SH-SY5Y (cell line): ENCODE results near the gene CAPN14.

ENCODE experiments used
- GATA2 ChIP-seq: IDR thresholded peaks from 2 replicates; pipeline ENCODE4 v1.6.1; 2011; ENCODE audit warnings: mild to moderate bottlenecking, low read depth, low read length
- GATA3 ChIP-seq: IDR thresholded peaks from 2 replicates; pipeline ENCODE4 v1.6.1; 2011; ENCODE audit warnings: low read depth, mild to moderate bottlenecking, low read length, moderate library complexity

- TF ChIP-seq GATA3 (no peak), GATA2 (no peak)
Observed at GRCh38 chr2:31188131-31188530, 29.2 kb downstream of the CAPN14 start.
